Right atrium auricular region (tissue), 2 donors: ENCODE measurements around the gene DNAAF8. TPM values are rescaled to one million over a fixed set of nuclear protein-coding genes. Genes with fewer than 3 reads are reported as not detected.

Source experiments
- DNase-seq: peaks from one replicate; pipeline ENCODE4 v3.0.0-alpha.2; 2019; ENCODE audit warnings: low spot score
- H3K27ac ChIP-seq, 2 donors: fragments of 200-600 bp; sonication (generic); 1 replicate in 1 of 2; 2 replicates in 1 of 2; pipeline ENCODE4 v1.5.1; 2016 to 2019
- H3K27me3 ChIP-seq, 2 donors: fragments of 200-600 bp; sonication (generic); one replicate each; pipeline versions ENCODE4 v1.5.1 to v1.6.0; 2017 to 2019
- H3K36me3 ChIP-seq: fragments of 200-600 bp; sonication (generic); one replicate; pipeline ENCODE4 v1.5.1; 2016
- H3K4me1 ChIP-seq, 2 donors: fragments of 200-600 bp; sonication (generic); one replicate each; pipeline versions ENCODE4 v1.5.1 to v1.6.0; 2017 to 2019
- H3K4me3 ChIP-seq, 2 donors: fragments of 200-600 bp; sonication (generic); 1 replicate in 1 of 2; 2 replicates in 1 of 2; pipeline ENCODE4 v1.5.1; 2017 to 2019; ENCODE audit warnings: mild to moderate bottlenecking in 1 of 2, moderate library complexity in 1 of 2
- H3K9me3 ChIP-seq, 2 donors: fragments of 200-600 bp; sonication (generic); one replicate each; pipeline ENCODE4 v1.5.1; 2019
- total RNA-seq, 2 donors: library from RNA; depleted of rRNA; stranded (reverse); fragments of >200 nt; gene quantifications; one replicate each; pipeline ENCODE4 v1.1.0, GENCODE V29; 2016
- TF ChIP-seq, protein P1 (sequence below), 2 donors: fragments of 200-600 bp; sonication (generic); IDR thresholded peaks; one replicate each; pipeline ENCODE4 v1.5.1; 2019; ENCODE audit warnings: antibody characterized with exemption in 2 of 2

DNAAF8 gene
- total RNA-seq, 2 donors from 2014 or later = 0.39 to 0.44 TPM

DNA sequence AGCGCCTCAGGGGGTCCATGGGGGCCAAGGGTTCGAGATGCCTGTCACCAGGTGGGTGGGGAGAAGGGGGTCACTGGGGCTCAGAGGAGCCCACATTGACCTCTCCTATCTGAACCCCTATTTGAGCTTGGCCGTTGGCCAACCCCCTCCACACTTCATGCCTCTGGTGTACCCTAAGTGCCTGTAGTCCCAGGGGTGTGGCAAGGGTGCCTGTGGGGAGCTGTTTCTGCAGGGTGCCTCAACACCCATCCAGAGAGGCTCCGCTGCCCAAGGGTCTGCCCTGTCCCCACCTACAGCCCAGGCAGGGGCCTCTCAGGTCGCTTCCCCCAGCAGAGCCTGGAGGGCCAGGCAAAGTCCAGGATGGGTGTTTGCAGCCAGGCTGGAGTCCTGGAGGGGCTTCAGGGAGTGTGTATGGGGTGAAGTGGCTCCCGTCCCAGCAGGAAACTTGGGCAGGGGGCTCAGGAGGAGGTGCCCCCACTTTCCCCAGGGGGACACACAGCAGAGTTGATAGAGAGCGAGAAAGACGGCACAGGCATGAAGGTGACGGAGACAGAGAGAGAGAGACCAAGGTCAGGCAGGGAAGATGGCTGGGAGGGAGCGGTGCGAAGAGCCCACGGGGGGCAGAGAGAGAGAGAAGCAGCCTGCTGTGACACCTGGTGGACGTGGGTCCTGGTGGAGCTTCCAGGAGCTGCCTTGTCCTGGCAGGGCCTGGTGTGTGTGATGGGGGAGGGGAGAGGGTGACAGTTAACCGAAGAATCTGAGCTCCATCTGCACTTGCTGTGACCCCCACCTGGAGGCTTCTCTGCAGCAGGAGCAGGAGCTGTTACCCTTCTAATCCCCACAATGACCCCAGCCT is 53.5 kb downstream of the DNAAF8 start, which contains the start of gene SEPTIN12:
Gene SEPTIN12, minus strand, starts transcription at position 719 of the 856 bp plus-strand sequence. Its CDS starts 700 bp downstream, at position 19.
- no peak for DNase-seq
- TF ChIP-seq, protein P1, sequence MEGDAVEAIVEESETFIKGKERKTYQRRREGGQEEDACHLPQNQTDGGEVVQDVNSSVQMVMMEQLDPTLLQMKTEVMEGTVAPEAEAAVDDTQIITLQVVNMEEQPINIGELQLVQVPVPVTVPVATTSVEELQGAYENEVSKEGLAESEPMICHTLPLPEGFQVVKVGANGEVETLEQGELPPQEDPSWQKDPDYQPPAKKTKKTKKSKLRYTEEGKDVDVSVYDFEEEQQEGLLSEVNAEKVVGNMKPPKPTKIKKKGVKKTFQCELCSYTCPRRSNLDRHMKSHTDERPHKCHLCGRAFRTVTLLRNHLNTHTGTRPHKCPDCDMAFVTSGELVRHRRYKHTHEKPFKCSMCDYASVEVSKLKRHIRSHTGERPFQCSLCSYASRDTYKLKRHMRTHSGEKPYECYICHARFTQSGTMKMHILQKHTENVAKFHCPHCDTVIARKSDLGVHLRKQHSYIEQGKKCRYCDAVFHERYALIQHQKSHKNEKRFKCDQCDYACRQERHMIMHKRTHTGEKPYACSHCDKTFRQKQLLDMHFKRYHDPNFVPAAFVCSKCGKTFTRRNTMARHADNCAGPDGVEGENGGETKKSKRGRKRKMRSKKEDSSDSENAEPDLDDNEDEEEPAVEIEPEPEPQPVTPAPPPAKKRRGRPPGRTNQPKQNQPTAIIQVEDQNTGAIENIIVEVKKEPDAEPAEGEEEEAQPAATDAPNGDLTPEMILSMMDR (IDR thresholded peaks at IDR 0.05) = no peak
- no peaks in the 10 kb centered on the region for H3K36me3 ChIP-seq
- H3K4me1 ChIP-seq = no peaks in the 10 kb centered on the region
- no peaks in the 10 kb centered on the region for H3K27me3 ChIP-seq
- H3K4me3 ChIP-seq = no peak within 1 kb of the TSS
- no peaks in the 10 kb centered on the region for H3K9me3 ChIP-seq
- no peak within 1 kb of the TSS for H3K27ac ChIP-seq

DNA sequence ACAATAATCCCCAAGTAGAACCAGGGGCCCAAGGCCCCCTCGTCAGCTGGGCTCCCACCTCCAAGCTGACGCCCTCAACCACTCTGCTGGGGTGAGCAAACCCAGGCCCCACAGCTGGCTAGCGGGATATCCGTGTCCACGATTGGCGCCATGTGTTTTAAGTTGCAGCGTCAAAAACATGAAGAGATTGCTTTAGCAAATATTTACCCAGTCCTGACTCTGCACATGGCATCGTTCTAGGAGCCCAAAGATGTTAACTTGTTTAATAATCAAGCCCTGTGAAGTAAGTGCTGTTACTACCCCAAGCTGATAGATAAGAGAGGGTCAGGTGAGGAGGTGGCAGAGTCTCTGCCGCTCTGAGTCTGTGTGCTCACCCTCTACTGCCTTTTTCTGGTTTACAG is 54.2 kb downstream of the DNAAF8 start:
- H3K9me3 ChIP-seq = no peaks in the 10 kb centered on the region
- H3K27ac ChIP-seq = no peak overlapping the region
- H3K4me3 ChIP-seq = no peak overlapping the region
- H3K36me3 ChIP-seq = no peaks in the 10 kb centered on the region
- no peak for DNase-seq
- TF ChIP-seq, protein P1 (IDR thresholded peaks at IDR 0.05) = no peak
- no peaks in the 10 kb centered on the region for H3K27me3 ChIP-seq
- no peaks in the 10 kb centered on the region for H3K4me1 ChIP-seq

DNA sequence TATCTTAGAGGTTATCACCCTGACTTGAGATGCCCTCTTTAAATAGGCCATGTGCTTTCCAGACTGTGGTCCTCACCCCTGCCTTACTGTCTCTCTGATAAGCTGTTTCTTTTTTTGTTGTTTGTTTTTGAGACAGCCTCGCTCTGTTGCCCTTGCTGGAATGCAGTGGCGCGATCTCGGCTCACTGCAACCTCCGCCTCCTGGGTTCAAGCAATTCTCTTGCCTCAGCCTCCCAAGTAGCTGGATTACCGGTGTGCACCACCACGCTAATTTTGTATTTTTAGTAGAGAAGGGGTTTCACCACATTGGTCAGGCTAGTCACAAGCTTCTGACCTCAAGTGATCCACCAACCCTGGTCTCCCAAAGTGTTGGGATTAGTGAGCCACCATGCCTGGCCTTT is 54.6 kb downstream of the DNAAF8 start:
- TF ChIP-seq, protein P1 (IDR thresholded peaks at IDR 0.05) = no peak
- Histone ChIP-seq H3K36me3 (no peaks in the 10 kb centered on the region), H3K4me3 (no peak overlapping the region)

DNA sequence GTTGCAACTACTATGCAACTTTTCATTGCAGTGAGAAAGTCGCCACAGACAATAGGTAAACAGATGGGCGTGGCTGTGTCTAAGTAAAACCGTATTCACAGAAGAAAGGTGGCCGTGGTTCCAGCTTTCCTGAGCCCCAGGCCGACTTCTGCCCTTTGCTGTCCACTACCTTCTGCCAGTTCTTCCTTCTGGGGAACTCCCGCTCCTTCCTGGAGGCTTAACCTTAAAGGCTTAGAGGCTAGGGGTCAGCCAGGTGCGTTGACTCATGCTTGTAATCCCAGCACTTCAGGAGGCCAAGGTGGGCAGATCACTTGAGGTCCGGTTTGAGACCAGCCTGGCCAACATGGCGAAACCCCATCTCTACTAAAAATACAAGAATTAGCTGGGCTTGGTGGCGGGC is 55.9 kb downstream of the DNAAF8 start:
- Histone ChIP-seq H3K36me3 (no peaks in the 10 kb centered on the region), H3K27ac (no peak overlapping the region), H3K27me3 (no peaks in the 10 kb centered on the region), H3K4me3 (no peak overlapping the region), H3K9me3 (no peaks in the 10 kb centered on the region), H3K4me1 (no peaks in the 10 kb centered on the region)
- TF ChIP-seq, protein P1 (IDR thresholded peaks at IDR 0.05) = no peak
- DNase-seq = no peak

More for the DNA sequence above, 54.6 kb downstream of the DNAAF8 start:
- DNase-seq = no peak
- Histone ChIP-seq H3K9me3 (no peaks in the 10 kb centered on the region), H3K27ac (no peak overlapping the region), H3K27me3 (no peaks in the 10 kb centered on the region), H3K4me1 (no peaks in the 10 kb centered on the region)

DNA sequence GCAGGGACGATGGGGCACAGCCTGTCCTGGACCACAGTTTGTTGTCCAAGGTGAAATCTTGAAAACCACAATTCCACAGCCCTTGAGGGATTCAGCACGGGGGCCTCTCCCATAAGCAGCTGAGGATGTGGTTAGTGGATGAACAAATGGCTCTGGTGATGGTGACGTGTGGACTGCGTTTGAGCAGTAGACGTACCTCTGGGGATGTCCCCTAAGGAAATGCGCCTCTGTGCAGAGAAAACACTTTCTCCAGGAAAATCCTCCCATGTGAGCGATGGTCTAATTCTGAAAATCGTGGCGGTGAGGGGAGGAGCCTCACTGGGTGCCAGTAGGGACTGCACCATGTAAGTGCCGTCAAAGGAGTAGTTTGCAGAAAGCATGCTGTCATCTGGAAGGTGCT is 56.5 kb downstream of the DNAAF8 start:
- no peaks in the 10 kb centered on the region for H3K4me1 ChIP-seq
- H3K36me3 ChIP-seq = no peaks in the 10 kb centered on the region
- no peak for DNase-seq
- H3K9me3 ChIP-seq = no peaks in the 10 kb centered on the region
- no peak overlapping the region for H3K27ac ChIP-seq
- H3K4me3 ChIP-seq = no peak overlapping the region
- H3K27me3 ChIP-seq = no peaks in the 10 kb centered on the region
- TF ChIP-seq, protein P1 (IDR thresholded peaks at IDR 0.05) = no peak
